Stimulated activated naive CD8-positive, alpha-beta T cell treated with anti-CD3 and anti-CD28 coated beads, Interleukin-15, amount 100 ng/mL, for 72 hours (primary cell): ENCODE measurements around the gene ST3GAL4.

Source experiments
- ATAC-seq: fragments of 150-1000 bp; cut with Tn5 transposase; 2 replicates; pipeline ENCODE4 v1.10.0; 2021; ENCODE audit warnings: mild to moderate bottlenecking, moderate library complexity
- DNase-seq, 2 donors: peaks; one replicate each; pipeline ENCODE4 v3.0.0; 2021 to 2022
- H3K27ac Mint-ChIP-seq, 2 donors: one replicate each; pipeline ENCODE4 v1.8.0; 2022; ENCODE audit warnings: mild to moderate bottlenecking in 2 of 2, mixed read lengths in 2 of 2, moderate library complexity in 2 of 2
- H3K27me3 Mint-ChIP-seq: one replicate; pipeline ENCODE4 v1.8.0; 2022; ENCODE audit warnings: mixed read lengths
- H3K4me1 Mint-ChIP-seq: one replicate; pipeline ENCODE4 v1.8.0; 2022; ENCODE audit warnings: mild to moderate bottlenecking, mixed read lengths
- H3K4me3 Mint-ChIP-seq, 2 donors: one replicate each; pipeline ENCODE4 v1.8.0; 2022; ENCODE audit warnings: mild to moderate bottlenecking in 2 of 2, mixed read lengths in 2 of 2, moderate library complexity in 1 of 2
- H3K9me3 Mint-ChIP-seq, 2 donors: one replicate each; pipeline ENCODE4 v1.8.0; 2022; ENCODE audit warnings: mixed read lengths in 2 of 2

Gene ST3GAL4

GRCh38 chr11:126460417-126461095 lies 105.1 kb downstream of the ST3GAL4 start:
- DNase-seq (no peak), ATAC-seq (no peak)
- Mint-ChIP-seq H3K4me1 (peaks cover 15% of the 10 kb centered on the region), H3K9me3 (peaks cover 0 to 6% of the 10 kb centered on the region in 2 donors), H3K27me3 (no peaks in the 10 kb centered on the region), H3K27ac (no peak overlapping the region), H3K4me3 (no peak overlapping the region)

- no peak for DNase-seq
- H3K4me3 Mint-ChIP-seq, result no peak overlapping the region
- H3K9me3 Mint-ChIP-seq, result peaks cover 0 to 6% of the 10 kb centered on the region in 2 donors
- H3K27me3 Mint-ChIP-seq, result no peaks in the 10 kb centered on the region
- no peak overlapping the region for H3K27ac Mint-ChIP-seq
- no peak for ATAC-seq
- H3K4me1 Mint-ChIP-seq, result peaks cover 20% of the 10 kb centered on the region
Observed at GRCh38 chr11:126461096-126461440, 105.6 kb downstream of the ST3GAL4 start.

GRCh38 chr11:126461996-126462395 lies 106.5 kb downstream of the ST3GAL4 start:
- Mint-ChIP-seq H3K4me3 (no peak overlapping the region), H3K27ac (no peak overlapping the region), H3K27me3 (no peaks in the 10 kb centered on the region), H3K4me1 (peaks cover 28% of the 10 kb centered on the region), H3K9me3 (peaks cover 0 to 6% of the 10 kb centered on the region in 2 donors)
- no peak for DNase-seq
- no peak for ATAC-seq

DNA sequence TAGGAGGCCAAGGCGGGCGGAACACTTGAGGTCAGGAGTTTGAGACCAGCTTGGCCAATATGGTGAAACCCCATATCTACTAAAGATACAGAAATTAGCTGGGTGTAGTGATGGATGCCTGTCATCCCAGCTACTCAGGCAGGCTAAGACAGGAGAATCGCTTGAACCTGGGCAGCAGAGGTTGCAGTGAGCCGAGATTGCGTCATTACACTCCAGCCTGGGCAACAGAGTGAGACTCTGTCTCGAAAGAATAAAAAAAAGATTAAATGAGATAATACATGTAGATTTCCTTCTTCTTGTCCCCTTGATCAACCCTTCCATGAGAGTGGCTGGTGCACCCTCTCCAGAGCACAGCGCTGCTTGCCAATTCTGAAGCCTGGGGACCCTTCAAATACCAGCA lies 106.9 kb downstream of the ST3GAL4 start:
- H3K27me3 Mint-ChIP-seq, result no peaks in the 10 kb centered on the region
- DNase-seq, result no peak
- H3K4me3 Mint-ChIP-seq, result no peak overlapping the region
- ATAC-seq, result no peak
- H3K9me3 Mint-ChIP-seq, result peaks cover 0 to 6% of the 10 kb centered on the region in 2 donors
- H3K27ac Mint-ChIP-seq, result no peak overlapping the region
- peaks cover 28% of the 10 kb centered on the region for H3K4me1 Mint-ChIP-seq
